Retina (tissue), 1 donor: ENCODE results near the gene PARD3.
A peak's percentile ranks its signal among the peaks of the same experiment; 100 is the strongest.
"Not testable (repeated sequence)": the region's sequence is repeated elsewhere in the genome, so short reads cannot be mapped to it uniquely, and the experiment has no call there.

Experiments
- DNase-seq: peaks from one replicate; pipeline ENCODE4 v3.0.0-alpha.2; 2016

Gene PARD3

DNA sequence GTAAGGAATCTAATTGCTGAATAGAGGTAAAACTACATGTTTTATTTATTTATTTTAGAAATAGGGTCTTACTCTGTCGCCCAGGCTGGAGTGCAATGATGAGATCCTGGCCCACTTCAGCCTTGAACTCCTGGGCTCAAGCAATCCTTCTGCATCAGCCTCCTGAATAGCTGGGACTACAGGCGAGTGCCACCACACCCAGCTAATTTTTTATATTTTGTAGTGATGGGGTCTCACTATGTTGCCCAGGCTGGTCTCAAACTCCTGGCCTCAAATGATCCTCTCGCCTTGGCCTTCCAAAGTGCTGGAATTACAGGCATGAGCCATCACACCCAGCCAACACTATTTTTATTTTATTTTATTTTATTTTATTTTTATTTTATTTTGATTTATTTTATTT, 170.3 kb downstream of the PARD3 start:
- DNase-seq, result not testable (repeated sequence)

DNA sequence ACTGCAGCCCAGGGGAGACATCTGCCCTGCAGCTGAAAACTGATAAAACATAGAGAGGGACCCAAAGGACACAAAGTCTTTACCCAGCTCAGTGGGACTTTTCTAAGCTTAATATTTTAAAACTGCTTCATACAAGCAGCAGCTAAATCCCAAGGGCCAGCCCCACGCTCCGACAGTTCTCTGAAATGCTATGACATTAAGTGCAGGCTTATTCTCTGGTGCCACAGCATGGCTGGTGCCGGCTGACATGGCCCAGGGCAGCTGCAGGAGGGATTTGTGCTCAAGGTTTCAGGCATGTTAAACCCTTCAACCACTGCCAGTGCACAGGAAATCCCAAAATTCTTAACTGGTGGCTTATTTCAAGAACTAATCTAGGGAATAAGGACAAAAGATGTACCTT, 170.9 kb downstream of the PARD3 start:
- DNase-seq, result peak; percentile 66

DNA sequence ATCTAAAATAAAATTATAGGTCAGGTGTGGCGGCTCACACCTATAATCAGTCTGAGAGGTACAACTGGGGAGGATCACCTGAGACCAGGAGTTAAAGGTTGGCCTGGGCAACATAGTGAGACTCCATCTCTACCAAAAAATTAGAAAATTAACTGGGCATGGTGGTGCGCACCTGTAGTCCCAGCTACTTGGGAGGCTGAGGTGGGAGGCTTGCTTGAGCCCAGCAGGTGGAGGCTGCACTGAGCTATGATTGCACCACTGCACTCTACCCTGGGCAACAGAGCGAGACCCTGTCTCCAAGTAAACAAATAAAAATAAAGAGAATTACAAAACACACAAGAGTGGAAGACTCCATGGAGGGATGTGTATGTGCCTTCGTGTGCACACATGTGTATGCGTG, 171.5 kb downstream of the PARD3 start:
- DNase-seq, result no peak

DNA sequence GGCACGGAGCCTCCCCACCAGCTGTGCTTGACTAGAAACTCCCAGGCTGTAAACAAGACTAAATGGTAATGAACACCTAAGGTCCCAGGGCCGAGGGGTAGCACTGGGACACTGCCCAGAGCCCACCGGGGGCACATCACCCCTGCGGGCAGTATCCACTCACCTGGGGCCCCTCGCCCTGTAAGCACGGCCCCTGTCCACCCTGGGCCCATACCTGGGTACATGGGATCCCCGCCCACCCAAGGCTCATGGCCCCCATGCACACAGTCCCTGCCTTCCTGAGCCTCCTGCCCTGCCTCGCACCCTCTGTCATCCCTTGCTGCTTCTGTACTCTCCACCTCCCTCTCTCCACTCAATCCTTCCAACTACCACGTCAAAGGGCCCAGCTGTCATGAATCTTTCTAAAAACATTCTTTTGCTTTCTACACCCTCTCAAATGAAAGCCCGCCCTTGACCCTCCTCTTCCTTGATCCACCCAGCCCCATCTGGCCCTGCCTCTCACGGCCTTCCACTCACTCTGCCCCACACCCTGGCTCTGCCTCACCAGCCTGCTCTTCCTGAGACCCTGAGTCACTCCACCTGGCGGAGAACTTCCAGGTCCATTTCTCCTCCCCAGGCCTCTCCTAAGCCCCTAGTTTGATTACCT, 173.1 kb downstream of the PARD3 start:
- no peak for DNase-seq

DNA sequence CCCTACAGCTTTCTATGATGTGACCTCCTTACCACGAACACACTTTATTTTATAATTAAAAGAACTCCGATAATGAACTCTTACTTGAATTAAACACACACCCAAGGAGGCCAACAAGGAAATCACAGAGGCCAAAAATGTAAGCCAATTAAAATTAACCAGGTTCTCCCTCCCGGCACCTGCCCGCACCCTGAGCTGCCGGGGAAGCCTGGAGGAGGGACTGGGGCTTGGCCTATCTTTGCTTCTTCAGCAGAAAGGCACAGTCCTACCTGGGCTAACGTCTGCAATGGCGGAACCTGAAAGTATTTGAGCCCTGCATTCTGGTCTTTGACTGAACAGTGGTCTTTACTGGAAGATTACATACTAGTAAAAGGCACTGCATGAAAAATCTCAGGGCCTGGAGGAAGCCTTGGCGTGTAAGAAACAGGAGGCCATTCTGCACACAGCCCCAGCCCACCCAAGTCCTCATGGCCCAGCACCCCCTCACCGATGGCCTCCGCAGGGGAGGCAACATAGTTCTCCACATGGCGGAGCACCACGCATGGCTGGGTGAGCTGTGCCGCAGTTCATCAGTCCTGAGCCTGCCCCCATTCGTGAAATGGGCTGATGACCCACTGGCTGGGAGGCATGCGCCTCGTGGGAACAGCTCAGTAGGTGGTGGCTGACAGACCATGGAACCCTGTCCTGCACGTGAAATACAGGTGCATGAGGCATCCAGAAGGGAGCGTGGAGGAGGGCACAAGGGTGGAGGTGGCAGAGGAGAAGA, 173.8 kb downstream of the PARD3 start:
- DNase-seq, result no peak

DNA sequence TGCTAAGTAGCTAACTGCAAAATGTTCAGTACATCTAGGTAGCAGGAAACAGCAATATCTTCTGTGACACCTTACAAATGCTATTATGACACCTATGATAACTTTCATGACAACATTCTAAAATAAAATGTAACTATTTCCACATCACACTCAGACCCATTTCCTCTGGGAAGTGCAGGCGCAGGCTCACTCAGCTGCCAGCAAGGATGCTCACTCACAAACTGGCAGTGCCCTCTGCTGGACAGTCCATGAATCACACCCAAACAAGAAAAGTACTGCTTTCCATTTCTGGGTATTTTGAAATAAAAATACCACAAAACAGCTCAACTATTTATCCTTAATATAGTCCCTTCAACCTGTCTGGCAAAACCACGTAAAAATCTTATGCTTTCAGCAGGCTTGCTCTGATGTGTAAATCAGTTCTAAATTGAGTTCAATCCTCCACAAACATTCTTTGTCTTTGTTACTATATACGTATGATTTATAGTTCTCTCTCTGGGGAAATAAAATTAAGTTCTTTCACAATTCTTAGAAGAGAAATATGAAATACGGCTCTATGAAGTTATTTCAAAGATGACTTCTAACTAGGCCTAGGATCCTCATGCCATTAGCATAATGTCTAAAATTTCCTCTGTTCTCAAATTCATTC, 176.6 kb downstream of the PARD3 start:
- DNase-seq, result peak; percentile 78

DNA sequence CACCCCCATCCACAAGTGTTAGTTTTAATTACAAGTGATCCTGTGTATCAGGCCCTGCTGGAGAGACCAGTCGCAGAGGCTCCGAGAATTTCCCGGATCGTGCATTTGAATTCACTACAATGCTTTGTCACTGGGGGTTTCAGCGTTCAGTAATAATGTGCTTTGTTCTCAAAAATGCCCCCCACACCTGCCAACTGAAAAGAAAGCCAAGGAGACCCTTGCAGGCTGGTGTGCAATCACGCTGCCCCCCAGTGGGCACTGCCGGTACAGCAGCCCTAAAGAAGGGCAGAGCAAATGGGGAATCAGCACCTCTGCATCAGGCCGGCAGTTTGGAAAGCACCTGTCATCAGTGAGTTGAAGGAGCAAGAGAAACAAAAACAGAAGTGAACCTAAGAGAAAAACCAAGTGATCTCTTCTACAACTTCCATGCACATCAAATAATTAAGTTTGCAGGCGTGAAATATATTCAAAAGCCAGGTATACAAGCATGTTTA, 177.6 kb downstream of the PARD3 start:
- peak; percentile 91 for DNase-seq

DNA sequence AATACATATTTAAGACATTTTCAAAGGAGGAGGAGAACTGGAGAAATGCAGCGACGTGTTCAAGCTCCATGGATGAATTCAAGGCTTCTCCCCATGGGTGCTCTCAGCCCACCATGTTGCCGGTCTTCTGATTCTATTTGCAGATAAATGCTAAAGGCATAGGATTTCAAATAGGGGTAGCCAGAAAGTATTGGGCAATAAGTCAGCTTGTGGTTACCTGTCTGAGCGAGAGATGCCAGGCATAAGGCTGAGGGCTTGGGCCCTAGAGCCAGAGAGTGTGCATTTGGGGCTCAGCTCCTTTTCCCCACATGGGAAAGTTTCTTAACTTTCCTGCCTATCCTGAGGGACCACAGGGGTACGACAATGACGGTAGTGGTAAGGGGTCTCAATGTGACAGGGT, 180.0 kb downstream of the PARD3 start:
- DNase-seq, result no peak

DNA sequence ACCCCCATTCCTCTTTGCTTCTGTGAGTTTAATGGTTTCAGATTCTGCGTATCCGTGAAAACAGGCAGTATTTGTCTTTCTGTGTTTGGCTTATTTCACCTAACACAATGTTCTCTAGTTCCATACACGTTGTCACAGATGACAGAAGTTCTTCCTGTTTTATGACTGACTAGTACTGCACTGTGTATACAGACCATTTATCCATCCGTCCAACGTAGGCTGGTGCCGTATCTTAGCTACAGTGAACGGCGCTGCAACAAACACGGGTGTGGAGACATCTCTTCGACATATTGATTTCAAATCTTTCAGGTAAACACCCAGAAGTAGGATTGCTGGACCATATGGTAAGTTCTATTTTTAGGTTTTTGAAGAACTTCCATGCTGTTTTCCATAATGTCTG, 181.7 kb downstream of the PARD3 start:
- DNase-seq, result no peak

DNA sequence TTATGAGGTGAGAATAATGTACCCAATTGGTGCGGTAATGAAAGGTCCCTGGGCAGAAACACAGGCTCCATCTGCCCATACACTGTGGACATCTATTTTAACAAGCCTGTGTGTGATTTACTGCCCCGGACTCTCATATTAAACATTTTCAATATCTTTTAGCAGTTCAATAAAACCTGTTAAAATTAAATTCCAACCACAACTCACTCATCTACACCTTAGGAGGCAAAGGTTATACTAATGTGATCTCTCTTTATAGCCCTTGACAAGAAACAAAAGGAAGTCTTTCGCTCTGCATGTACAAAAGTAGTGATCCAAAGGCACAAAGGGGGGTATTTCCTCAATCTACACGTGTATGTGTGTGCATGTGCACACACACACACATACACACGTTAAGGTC, 186.0 kb downstream of the PARD3 start:
- DNase-seq, result no peak

DNA sequence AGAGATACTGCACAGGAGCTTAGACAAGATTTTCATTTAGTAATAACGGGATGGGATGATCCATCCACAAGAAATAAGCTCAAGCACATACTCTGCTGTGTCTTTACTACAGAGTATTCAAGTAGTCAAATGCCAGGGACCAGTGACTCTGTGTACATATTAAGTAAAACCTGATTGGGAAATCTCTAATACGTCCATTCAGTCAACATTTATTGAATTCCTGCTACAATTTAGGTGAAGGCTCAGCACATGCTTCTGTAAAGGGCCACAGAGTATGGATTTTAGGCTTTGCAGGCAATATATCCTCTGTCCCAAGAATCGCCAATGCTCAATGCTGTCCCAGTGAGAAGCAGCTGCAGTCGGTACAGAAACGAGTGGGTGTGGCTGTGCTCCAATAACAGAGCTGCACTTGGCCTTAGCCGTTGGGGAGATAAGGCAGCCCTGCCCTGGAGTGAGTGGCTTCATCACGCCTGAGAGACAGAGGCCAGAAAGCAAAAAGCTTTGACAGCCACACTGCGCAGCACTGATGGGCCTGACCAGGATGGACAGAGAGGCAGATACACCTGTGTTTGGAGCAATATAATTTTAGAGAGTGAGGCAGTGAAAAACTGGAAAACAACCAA, 186.8 kb downstream of the PARD3 start:
- DNase-seq, result no peak

DNA sequence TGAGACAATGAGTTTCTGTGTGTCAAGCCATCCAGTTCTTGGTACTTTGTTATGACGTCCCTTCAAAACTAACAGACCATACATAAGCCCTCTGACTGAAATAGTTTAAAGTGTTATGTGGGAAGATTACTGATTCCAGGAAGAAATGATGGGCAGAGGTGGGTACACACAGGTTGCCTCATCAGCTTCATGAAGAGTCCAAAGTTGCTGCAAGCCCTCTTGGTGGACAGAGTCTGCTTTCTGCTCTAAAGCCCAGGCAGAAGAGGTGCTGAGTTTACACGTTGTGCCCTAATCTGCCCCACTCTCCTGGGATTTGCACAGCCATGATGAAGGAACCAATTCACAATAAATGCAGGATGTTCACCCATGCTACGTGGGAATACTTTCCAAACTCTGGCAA, 187.4 kb downstream of the PARD3 start:
- DNase-seq, result no peak

DNA sequence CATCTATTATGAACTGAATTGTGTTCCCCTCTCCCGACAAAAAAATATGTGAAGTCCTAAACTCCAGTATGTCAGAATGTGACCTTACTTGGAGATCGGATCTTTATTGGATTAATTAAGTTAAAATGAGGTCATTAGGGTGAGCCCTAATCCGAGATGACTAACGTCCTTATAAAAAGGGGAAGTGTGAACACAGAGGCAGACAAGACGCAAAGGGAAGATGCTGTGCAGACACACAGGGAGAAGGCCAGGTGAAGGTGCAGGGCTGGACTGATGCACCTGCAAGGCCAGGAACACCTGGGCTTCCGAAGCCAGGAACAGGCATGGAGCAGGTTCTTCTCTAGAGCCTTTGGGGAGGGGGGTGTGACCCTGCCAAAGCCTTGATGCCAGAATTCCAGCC, 187.8 kb downstream of the PARD3 start:
- DNase-seq, result no peak

DNA sequence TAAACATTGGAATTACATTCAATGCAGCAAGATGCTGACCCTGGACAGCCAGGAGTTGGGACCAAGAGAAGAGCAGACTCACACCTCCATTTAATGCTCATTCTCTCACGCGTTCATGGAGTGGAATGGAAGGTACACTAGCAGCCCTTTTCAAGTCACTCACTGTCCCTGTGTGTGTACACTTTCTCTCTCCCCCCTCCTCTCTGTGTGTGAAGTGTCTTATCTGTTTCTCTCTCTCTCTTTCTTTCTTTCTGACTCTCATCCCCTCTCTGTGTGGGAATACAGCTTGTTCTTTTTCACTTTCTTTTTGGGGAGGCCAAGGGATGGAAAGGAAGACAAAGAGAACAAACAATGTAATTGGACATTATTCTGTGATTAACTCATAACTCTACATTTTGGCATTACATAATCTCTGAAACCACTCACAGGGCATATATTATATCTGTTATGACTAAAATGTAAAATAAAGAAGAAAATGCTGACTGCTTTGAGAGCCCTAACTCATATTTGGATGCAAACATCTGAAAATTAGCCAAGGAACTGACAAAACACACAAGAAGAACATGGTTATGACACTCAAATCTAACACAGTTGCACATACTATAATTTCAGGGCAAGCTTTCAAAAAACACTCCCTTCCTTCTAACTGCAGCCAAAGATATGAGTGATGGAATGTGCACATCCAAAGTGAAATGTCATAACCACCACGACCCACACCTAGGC, 188.8 kb downstream of the PARD3 start:
- DNase-seq, result no peak

DNA sequence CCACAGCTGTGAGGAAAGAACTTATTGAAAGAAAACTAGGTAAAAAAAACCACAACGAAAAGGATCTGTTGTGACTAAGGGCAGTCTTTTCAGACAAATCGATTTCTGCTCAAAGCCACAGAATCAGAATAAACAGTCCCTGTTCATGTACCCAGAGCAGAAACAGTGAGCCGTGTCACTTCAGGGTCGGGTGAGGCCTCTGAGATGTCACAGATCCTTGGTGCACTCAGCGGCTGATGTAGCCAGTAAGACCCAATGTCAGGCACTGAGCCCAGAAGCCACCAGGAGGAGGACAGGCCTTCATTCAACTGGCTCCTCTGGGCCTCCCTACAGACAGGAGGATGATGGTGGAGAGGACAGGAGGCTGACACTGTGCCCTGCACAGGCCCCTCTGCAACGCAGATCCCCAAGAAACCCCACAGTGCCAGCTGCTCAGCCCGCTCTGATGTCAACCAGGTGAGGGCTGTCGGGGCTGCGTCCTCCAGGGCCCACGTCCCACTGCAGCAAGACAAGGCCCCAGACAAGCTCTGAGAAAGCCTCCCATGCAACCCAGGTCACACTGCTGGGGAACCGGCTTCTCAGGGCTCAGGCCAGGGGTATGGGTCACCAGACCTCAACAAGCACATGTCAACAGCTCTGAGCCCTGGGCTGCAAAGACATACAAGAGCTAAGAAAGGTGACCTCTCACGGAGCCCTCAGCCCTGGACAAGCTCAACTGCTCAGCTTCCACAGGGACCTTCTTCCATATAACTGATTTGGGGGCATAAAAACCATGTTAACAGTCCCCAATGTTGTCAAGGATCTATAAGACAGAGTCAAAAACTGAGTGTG, 190.6 kb downstream of the PARD3 start:
- no peak for DNase-seq

DNA sequence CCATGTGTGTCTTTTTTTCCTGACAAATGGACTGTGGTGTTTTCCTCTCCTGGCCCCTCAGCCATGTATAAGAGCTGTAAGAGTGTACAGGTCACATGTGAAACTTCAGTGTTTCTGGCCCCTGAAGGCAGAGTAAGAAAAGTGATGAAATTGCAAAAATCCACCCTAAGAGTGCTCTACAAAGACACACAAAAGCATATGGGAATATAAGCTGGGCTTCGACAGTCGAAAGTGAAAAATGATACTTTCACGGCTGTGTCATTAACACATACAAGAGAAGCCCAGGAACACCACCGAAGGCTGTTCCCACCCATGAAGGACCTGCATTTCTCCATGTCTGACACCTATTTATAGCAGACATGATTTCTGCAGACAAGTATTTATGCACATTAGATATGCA, 192.2 kb downstream of the PARD3 start:
- DNase-seq, result no peak

DNA sequence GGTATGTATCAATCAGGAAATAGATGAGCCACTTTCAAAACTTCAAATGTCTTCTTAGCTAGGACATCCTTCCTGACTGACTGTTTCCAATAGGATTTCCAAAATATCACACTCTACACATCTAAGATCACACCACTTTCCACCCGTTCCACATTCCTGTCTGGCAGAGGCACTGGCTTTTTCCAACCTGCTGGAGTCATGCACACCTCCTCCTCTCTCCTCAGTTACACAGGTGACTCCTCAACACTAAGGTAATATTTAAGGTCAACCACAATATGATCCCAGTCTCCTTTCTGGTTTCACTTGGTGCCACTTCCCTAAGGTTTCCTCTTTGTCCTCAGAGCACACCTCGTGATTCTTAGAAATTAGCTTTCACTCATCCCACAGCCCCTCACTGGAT, 196.5 kb downstream of the PARD3 start:
- no peak for DNase-seq

DNA sequence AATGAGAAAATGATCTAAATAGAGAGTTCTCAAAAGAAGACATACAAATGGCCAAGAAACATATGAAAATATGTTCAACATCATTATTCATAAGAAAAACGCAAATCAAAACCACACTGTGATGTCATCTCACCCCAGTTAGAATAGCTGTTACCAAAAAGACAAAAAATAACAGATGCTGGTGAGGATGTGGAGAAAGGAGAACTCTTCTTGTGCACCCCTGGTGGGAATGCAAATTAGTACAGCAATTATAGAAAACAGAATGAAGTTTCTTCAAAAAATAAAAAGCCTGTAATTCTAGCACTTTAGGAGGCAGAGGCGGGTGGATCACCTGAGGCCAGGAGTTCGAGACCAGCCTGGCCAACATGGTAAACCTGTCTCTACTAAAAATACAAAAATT, 199.3 kb downstream of the PARD3 start:
- no peak for DNase-seq

DNA sequence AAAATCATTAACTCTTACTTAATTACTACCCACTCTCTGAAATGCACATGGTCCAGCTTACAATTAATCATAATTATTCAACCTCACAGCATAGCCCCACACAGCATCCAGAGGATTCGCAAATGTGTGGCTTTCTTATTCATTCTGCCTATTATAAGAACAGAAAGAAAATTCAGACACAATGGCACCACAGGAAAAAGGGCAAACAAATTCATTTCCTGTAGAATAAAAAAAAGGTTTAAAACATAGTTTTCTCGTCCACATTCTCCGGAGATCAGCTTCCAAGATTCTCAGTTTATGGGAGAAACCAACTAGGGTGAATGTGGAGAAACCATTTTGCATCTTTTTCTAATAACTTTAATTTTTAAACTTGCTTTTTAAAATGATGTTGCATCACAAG, 201.6 kb downstream of the PARD3 start:
- DNase-seq, result no peak

DNA sequence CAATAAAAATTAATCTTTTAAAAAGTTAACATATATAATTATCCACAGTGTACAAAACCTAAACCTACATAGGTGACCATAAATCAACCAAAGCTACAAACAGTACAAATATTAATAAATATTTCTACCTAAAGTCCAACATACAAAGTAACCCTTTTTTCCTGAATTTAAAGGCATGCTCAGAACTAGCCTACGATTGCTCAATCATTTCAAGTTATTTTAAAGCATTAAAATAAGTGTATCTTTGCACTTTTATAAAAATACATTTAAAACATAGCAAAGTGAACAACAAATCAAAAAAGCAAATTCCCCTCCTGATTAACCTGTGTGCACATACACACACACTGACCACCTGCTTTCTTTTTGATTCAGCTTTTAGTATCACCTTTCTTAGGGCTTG, 202.2 kb downstream of the PARD3 start:
- DNase-seq, result no peak

DNA sequence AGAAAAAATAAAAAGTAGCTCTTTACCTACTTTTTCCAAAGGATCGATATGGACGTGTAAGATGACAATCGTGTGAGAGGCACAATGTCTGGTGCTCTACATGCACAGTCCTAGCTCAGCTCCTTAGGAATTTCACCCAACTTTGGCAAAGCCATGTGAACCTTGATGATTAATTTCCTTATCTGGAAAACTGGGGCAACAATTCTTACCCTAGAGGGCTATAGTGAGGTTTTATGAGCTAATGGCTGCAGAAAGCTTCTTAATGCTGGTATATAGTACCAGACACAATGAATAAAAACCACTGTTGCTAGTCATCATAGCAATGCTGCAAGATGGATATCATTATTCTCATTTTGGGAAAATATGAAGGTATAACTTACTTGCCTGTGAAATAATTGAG, 202.7 kb downstream of the PARD3 start:
- DNase-seq, result no peak
